ENCODE data around the gene GJB3. TPM values are rescaled to one million over a fixed set of nuclear protein-coding genes. Genes with fewer than 3 reads are reported as not detected.
A peak's percentile ranks its signal among the peaks of the same experiment; 100 is the strongest.

The GJB3 gene
- total RNA-seq, 1 donor from 2014 or later = 40.6 TPM

DNA sequence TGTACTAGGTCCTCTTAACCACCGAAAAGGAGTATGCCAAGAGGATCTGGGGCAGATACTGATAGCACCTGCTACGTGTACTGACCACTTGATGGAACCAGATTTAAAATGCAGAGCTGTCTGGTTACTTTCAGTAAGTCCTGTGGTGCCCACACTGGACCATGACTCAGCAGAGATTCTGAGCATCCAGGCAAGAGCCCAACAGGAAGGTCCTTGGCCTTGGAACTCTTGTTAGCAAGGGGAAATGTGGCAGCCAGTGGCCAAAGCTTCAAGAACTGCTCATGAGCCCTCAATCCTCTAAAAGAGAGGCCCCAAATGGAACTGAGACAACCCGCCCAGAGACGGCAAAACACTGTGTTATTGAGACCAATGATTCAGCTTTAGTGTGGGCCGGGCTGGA lies 30.4 kb upstream of the GJB3 start:
- DNase-seq (ENCODE audit: low read depth) = no peak
- no peak overlapping the region for H3K4me3 ChIP-seq (ENCODE audit: low read depth, low read length)
- no peak for TF ChIP-seq CTCF (conservative IDR thresholded peaks at IDR 0.05; ENCODE audit: low read depth, low read length)

DNA sequence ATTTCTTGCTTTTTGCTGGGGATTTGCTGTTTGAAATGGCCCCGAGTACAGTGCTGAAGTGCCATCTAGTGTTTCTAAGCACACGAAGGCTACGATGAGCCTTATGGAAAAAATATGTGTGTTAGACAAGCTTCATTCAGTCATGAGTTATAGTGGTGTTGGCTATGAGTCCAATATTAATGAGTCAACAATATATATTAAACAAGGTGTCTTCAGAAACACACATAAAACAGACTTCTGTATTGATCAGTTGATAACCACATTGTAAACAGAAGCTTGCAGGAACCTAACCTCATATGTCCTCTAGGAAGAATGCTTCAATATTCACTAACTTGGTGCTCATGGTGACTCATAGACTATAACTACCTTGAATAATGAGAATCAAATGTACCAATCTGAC lies 27.9 kb upstream of the GJB3 start:
- TF ChIP-seq CTCF (conservative IDR thresholded peaks at IDR 0.05; ENCODE audit: low read depth, low read length) = no peak
- no peak overlapping the region for H3K4me3 ChIP-seq (ENCODE audit: low read depth, low read length)
- DNase-seq (ENCODE audit: low read depth) = no peak

DNA sequence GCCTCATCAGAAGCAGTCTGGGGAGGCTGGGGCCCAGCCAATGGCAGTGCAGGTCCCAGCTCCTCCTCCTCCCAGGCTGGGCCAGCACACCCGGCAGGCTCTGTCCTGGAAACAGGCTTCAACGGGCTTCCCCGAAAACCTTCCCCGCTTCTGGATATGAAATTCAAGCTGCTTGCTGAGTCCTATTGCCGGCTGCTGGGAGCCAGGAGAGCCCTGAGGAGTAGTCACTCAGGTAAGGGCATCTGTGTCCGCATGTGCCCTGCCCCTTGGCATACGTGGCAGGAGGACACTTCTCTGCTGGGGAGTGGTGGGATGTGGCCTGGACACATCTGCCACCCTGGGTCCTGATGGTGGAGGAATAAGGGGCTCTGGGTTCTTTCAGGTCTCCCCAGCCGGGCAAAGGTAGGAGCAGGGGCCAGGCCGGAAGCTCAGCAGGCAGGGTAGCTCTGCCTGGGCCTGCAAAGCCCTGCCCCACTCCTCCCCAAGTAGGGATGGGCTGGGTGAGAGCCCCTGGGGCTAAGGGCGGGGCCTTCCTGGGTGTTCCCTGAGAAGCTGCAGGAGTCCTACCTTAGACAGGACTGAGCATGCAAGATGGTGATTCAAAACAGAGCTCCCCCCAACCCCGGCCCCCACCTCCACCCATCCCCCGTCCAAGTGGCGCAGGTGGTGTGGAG lies 25.9 kb upstream of the GJB3 start, which contains the start of gene GJB5:
GJB5 (plus strand) TSS at position 84 of the 674 bp plus-strand sequence. CDS start 2,284 bp downstream, outside the sequence.
- H3K4me3 ChIP-seq (ENCODE audit: low read depth, low read length) = no peak within 1 kb of the TSS
- TF ChIP-seq CTCF (conservative IDR thresholded peaks at IDR 0.05; ENCODE audit: low read depth, low read length) = no peak
- DNase-seq (ENCODE audit: low read depth) = no peak

- TF ChIP-seq CTCF (conservative IDR thresholded peaks at IDR 0.05; ENCODE audit: low read depth, low read length) = no peak
- H3K4me3 ChIP-seq (ENCODE audit: low read depth, low read length) = no peak overlapping the region
- DNase-seq (ENCODE audit: low read depth) = no peak
Observed at GRCh38 chr1:34755961-34756360, 25.1 kb upstream of the GJB3 start.

DNA sequence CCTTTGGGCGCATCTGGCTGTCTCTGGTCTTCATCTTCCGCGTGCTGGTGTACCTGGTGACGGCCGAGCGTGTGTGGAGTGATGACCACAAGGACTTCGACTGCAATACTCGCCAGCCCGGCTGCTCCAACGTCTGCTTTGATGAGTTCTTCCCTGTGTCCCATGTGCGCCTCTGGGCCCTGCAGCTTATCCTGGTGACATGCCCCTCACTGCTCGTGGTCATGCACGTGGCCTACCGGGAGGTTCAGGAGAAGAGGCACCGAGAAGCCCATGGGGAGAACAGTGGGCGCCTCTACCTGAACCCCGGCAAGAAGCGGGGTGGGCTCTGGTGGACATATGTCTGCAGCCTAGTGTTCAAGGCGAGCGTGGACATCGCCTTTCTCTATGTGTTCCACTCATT lies 23.6 kb upstream of the GJB3 start:
- TF ChIP-seq CTCF (conservative IDR thresholded peaks at IDR 0.05; ENCODE audit: low read depth, low read length) = no peak
- H3K4me3 ChIP-seq (ENCODE audit: low read depth, low read length) = no peak overlapping the region
- no peak for DNase-seq (ENCODE audit: low read depth)

- TF ChIP-seq CTCF (conservative IDR thresholded peaks at IDR 0.05; ENCODE audit: low read depth, low read length) = no peak
- H3K4me3 ChIP-seq (ENCODE audit: low read depth, low read length) = no peak overlapping the region
- DNase-seq (ENCODE audit: low read depth) = peak; percentile 68
Observed at GRCh38 chr1:34758751-34759150, 22.3 kb upstream of the GJB3 start.
